DOHH2 (cell line): ENCODE data around the gene PRM3.

Experiments used
- H3F3A ChIP-seq: fragments of 200-600 bp; sonication (generic), shearing (Covaris generic); 2 replicates; pipeline ENCODE4 v1.6.0; 2016; ENCODE audit warnings: antibody characterized with exemption, mild to moderate bottlenecking; ENCODE audit not compliant: control insufficient read depth, insufficient read depth
- H3K27ac ChIP-seq: fragments of 200-600 bp; sonication (generic); 2 replicates; pipeline ENCODE4 v1.5.1; 2014; ENCODE audit warnings: low read depth, mild to moderate bottlenecking, low read length, moderate library complexity
- H3K27me3 ChIP-seq: fragments of 200-600 bp; sonication (generic); 2 replicates; pipeline ENCODE4 v1.6.1; 2014; ENCODE audit warnings: mild to moderate bottlenecking, low read length, mixed read lengths; ENCODE audit not compliant: control insufficient read depth
- H3K36me3 ChIP-seq: fragments of 200-600 bp; sonication (generic); 2 replicates; pipeline ENCODE4 v1.6.1; 2014; ENCODE audit warnings: mild to moderate bottlenecking, low read length, moderate library complexity, mixed read lengths; ENCODE audit not compliant: control insufficient read depth
- H3K4me1 ChIP-seq: fragments of 200-600 bp; sonication (generic); 2 replicates; pipeline ENCODE4 v1.6.1; 2014; ENCODE audit warnings: mild to moderate bottlenecking, low read length, mixed read lengths; ENCODE audit not compliant: control insufficient read depth
- H3K4me2 ChIP-seq: fragments of 200-600 bp; sonication (generic); 2 replicates; pipeline ENCODE4 v1.6.0; 2014; ENCODE audit warnings: mild to moderate bottlenecking, low read length, moderate library complexity
- H3K4me3 ChIP-seq: fragments of 200-600 bp; sonication (generic); 2 replicates; pipeline ENCODE4 v1.5.1; 2014; ENCODE audit warnings: mild to moderate bottlenecking, low read length, mixed read lengths
- H3K79me2 ChIP-seq: fragments of 200-600 bp; sonication (generic); 2 replicates; pipeline ENCODE4 v1.6.1; 2014; ENCODE audit warnings: mild to moderate bottlenecking, low read length, mixed read lengths; ENCODE audit not compliant: control insufficient read depth
- H3K9me2 ChIP-seq: fragments of 200-600 bp; sonication (generic); replicated peaks from 2 replicates; pipeline ENCODE4 v1.6.1; 2014; ENCODE audit warnings: mild to moderate bottlenecking, low read length, mixed read lengths; ENCODE audit not compliant: control insufficient read depth
- H3K9me3 ChIP-seq: fragments of 200-600 bp; sonication (generic); 2 replicates; pipeline ENCODE4 v1.6.1; 2014; ENCODE audit warnings: antibody characterized with exemption, low read length, mixed read lengths; ENCODE audit not compliant: control insufficient read depth, insufficient read depth
- H4K20me1 ChIP-seq: fragments of 200-600 bp; sonication (generic); 2 replicates; pipeline ENCODE4 v1.6.0; 2014; ENCODE audit warnings: low read depth, mild to moderate bottlenecking, antibody characterized with exemption, low read length, moderate library complexity; ENCODE audit not compliant: control insufficient read depth, insufficient read depth
- EZH2phosphoT487 ChIP-seq: fragments of 200-600 bp; sonication (generic); IDR thresholded peaks from 2 replicates; pipeline ENCODE4 v1.6.1; 2017; ENCODE audit warnings: borderline replicate concordance, mild to moderate bottlenecking, antibody characterized with exemption, low read length, moderate library complexity, mixed read lengths
- TF ChIP-seq, protein P1 (sequence below): fragments of 200-600 bp; sonication (generic); IDR thresholded peaks from one replicate; pipeline ENCODE4 v1.5.1; 2014; ENCODE audit warnings: antibody characterized with exemption, mild to moderate bottlenecking, low read depth, low read length; ENCODE audit not compliant: poor library complexity, severe bottlenecking

The PRM3 gene

DNA sequence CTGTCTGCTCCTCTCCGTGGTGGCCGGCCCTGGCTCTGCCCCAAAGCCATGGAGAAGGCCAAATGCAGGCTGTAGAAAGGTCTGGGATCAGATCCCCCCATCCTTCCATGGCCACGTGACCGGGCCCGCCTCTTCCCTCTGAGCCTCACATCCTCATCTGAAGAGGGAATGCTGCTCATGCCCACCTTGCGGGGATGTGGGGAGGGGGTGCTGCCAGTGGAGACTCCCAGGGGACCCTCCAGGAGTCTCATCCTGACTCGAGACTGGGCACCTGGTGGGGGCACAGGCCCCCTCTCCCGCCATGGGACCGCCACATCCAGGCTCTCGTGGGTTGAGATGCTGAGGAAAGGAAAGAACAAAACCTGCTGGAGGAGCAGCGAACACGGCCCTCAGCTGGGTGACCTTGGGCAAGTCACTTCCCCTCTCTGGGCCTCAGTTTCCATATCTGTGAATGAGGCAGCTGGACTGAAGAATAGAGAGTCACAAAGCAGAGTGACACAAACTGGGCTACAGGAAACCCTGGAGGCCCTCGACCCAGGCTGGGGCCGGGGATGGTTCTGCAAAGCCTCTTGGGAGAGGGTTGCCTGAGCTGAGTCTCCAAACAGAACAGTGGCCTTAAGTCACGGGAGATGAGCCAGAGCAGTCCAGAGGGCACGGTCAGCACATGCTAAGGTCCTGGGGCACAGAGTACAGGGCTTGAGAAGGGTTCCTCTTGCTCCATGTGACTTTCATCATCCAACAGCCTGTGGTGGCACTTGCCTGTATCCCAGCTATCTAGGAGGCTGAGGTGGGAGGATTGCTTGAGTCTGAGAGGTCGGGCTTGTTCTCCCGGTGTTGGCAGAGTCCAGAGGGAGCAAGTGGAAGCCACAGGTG is 47.5 kb downstream of the PRM3 start:
- no peaks in the 10 kb centered on the region for H3K36me3 ChIP-seq
- H3K4me2 ChIP-seq, result peak overlapping the region; percentile 45
- peaks cover 50% of the 10 kb centered on the region for H3K27me3 ChIP-seq
- H3K4me1 ChIP-seq, result peaks cover 20% of the 10 kb centered on the region
- H3K79me2 ChIP-seq, result no peaks in the 10 kb centered on the region
- no peaks in the 10 kb centered on the region for H3K9me2 ChIP-seq
- no peaks in the 10 kb centered on the region for H4K20me1 ChIP-seq
- no peaks in the 10 kb centered on the region for H3F3A ChIP-seq
- H3K27ac ChIP-seq, result no peak overlapping the region
- no peaks in the 10 kb centered on the region for H3K9me3 ChIP-seq
- no peak overlapping the region for H3K4me3 ChIP-seq
- no peak for TF ChIP-seq EZH2phosphoT487

DNA sequence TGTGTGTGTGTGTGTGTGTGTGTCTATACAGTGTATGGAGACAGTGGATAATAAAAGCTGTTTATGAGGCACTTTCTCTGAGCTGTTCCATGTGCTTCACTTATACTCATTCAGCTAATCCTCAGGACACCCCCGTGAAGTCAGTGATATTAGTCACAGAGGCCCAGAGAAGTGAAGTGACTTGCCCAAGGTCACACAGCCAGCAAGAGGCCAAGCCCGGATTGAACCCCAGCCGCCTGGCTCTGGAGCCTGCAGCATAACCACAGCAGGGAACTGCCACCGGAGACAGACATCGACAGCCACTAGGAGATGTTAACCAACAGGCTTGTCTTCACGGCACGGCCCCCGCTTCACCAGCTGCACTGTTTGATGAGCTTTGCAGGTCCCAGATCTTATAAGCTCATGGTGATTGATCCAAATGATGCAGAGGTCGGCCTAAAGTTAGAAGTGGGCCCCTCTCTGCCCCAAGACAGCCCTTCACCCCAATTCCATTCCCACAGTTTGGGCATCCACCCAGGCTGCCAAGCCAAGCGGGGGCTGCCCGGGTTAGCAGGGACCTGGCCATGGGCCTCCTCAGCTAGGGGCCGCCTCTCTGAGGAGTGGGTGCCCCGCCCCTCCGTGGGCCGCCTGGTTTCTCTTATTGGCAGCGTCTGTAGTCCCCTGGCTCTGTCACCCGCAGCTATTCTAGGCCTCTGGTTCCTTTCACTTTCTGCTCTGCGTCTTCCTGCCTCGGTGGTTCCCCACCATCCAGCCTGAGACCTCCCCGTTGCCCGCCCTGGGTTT is 48.3 kb downstream of the PRM3 start:
- no peak overlapping the region for H3K4me3 ChIP-seq
- no peak overlapping the region for H3K27ac ChIP-seq

DNA sequence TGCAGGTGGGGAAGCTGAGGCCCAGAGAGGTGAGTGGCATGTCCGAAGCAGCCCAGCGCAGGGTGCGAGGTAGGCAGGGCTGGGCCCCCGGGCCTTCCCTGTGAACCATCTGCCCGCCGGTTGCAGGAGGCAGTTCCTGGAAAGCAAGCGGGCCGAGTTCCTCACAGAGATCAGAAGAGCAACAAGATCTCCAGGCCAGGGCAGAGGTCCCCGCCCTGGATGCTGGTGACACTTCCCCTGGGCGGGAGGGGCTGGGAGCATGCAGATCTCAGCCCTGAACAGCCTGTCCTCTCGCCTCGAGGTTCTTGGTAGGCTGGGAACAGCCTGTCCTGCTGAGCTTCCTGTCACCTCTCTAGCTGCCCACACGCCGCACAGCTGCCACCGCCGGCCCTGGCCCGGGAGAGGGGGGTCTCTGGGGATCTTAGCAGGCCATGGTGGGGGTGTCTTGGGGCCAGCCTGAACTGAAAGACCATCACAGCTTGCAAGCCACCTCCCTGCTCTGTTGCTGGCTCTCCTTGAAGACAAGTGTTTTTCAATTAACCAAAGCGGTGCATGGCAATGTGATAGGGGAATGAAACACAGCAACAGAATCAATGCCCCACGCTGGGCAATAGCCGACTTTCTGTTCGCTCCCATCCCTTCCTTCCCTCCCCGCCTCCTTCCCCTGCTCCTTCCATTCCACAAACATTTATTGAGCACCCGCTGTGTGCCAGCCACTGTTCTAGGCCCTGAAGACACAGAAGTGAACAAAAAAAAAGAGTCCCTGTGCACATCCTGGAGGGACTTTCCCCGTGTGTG is 49.1 kb downstream of the PRM3 start:
- Histone ChIP-seq H3K27ac (no peak overlapping the region), H3K4me2 (peak overlapping the region; percentile 45)

More for the DNA sequence above, 48.3 kb downstream of the PRM3 start:
- Histone ChIP-seq H3K79me2 (no peaks in the 10 kb centered on the region), H3F3A (no peaks in the 10 kb centered on the region), H3K4me2 (peak overlapping the region; percentile 45), H3K4me1 (peaks cover 20% of the 10 kb centered on the region), H3K9me2 (no peaks in the 10 kb centered on the region), H3K27me3 (peaks cover 50% of the 10 kb centered on the region), H4K20me1 (no peaks in the 10 kb centered on the region), H3K36me3 (no peaks in the 10 kb centered on the region), H3K9me3 (no peaks in the 10 kb centered on the region; the same call in 1 of the 2 replicates)
- TF ChIP-seq EZH2phosphoT487, result no peak
- TF ChIP-seq, protein P1, sequence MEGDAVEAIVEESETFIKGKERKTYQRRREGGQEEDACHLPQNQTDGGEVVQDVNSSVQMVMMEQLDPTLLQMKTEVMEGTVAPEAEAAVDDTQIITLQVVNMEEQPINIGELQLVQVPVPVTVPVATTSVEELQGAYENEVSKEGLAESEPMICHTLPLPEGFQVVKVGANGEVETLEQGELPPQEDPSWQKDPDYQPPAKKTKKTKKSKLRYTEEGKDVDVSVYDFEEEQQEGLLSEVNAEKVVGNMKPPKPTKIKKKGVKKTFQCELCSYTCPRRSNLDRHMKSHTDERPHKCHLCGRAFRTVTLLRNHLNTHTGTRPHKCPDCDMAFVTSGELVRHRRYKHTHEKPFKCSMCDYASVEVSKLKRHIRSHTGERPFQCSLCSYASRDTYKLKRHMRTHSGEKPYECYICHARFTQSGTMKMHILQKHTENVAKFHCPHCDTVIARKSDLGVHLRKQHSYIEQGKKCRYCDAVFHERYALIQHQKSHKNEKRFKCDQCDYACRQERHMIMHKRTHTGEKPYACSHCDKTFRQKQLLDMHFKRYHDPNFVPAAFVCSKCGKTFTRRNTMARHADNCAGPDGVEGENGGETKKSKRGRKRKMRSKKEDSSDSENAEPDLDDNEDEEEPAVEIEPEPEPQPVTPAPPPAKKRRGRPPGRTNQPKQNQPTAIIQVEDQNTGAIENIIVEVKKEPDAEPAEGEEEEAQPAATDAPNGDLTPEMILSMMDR, result no peak

More for the DNA sequence above, 49.1 kb downstream of the PRM3 start:
- TF ChIP-seq, protein P1, result no peak
- no peak; the same call in 1 of the 2 replicates for TF ChIP-seq EZH2phosphoT487
- Histone ChIP-seq H3K27me3 (peaks cover 46% of the 10 kb centered on the region), H3F3A (no peaks in the 10 kb centered on the region), H4K20me1 (no peaks in the 10 kb centered on the region), H3K4me1 (peaks cover 20% of the 10 kb centered on the region), H3K79me2 (no peaks in the 10 kb centered on the region), H3K4me3 (no peak overlapping the region), H3K9me3 (peaks cover 6% of the 10 kb centered on the region), H3K9me2 (no peaks in the 10 kb centered on the region), H3K36me3 (no peaks in the 10 kb centered on the region)
